BJ (cell line): Measurements from ENCODE around the gene CNTN2. TPM values are rescaled to one million over a fixed set of nuclear protein-coding genes. Genes with fewer than 3 reads are reported as not detected.

Experiments used
- CTCF ChIA-PET: fragments of 350-600 bp; formaldehyde crosslinking; extraction: SDS; loops from one replicate; lab custom pipeline; 2021; ENCODE audit warnings: antibody characterized with exemption, inconsistent platforms; lab: Yijun Ruan, JAX
- POLR2A ChIA-PET: fragments of 300-600 bp; sonication (Branson Sonifier 250); formaldehyde crosslinking; extraction: SDS; loops from one replicate; lab custom pipeline; 2021; ENCODE audit warnings: antibody characterized with exemption; lab: Charles Lee
- DNase-seq: peaks from one replicate; pipeline ENCODE4 v3.0.0-alpha.2; 2011; ENCODE audit warnings: low read depth
- H3K27me3 ChIP-seq: 2 replicates; pipeline ENCODE4 v1.6.0; 2011; ENCODE audit warnings: low read length; ENCODE audit not compliant: control insufficient read depth, insufficient read depth
- H3K36me3 ChIP-seq: 2 replicates; pipeline ENCODE4 v1.5.1; 2011; ENCODE audit warnings: low read length; ENCODE audit not compliant: control insufficient read depth, insufficient read depth
- H3K4me3 ChIP-seq: 2 replicates; pipeline ENCODE4 v1.5.1; 2011; ENCODE audit warnings: low read depth, mild to moderate bottlenecking, control low read depth, low read length
- polyA plus RNA-seq: library from polyadenylated mRNA; depleted of rRNA; stranded (reverse); fragments of >200 nt; gene quantifications from 2 replicates; pipeline ENCODE4 v1.2.3, GENCODE V29; 2011
- TF ChIP-seq, protein P1 (sequence below): IDR thresholded peaks from 2 replicates; pipeline ENCODE4 v1.5.1; 2011; ENCODE audit warnings: low read depth, mild to moderate bottlenecking, control low read depth, inconsistent platforms, low read length, moderate library complexity; ENCODE audit not compliant: insufficient read depth

CNTN2 gene
- polyA plus RNA-seq, 1 experiment, result not detected

DNA sequence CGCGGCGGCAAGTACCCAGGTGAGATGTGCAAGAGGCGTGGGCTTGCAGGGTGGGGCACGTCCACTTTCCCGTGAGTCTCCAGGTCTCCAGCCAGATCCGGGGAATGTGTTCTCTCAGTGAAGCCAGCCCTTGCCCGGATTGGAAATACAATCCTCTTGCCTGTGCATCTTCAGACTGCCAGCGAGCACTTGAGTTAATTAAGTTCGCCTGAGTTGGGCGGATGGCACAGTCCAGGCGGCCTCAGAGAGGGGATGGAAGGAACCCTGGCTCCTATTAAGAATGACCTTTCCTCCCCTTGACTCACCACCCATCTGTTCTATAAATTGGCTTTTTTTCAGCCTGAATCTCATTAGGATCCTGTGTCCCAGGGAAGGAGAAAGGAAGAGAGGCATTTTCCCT, 33.3 kb upstream of the CNTN2 start:
- TF ChIP-seq, protein P1, sequence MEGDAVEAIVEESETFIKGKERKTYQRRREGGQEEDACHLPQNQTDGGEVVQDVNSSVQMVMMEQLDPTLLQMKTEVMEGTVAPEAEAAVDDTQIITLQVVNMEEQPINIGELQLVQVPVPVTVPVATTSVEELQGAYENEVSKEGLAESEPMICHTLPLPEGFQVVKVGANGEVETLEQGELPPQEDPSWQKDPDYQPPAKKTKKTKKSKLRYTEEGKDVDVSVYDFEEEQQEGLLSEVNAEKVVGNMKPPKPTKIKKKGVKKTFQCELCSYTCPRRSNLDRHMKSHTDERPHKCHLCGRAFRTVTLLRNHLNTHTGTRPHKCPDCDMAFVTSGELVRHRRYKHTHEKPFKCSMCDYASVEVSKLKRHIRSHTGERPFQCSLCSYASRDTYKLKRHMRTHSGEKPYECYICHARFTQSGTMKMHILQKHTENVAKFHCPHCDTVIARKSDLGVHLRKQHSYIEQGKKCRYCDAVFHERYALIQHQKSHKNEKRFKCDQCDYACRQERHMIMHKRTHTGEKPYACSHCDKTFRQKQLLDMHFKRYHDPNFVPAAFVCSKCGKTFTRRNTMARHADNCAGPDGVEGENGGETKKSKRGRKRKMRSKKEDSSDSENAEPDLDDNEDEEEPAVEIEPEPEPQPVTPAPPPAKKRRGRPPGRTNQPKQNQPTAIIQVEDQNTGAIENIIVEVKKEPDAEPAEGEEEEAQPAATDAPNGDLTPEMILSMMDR, result no peak
- CTCF ChIA-PET, result interaction anchor here (1.2 kb wide), 1 partner anchor 52 kb away, joined by 3 read pairs; no protein-coding TSS in a partner anchor
- Histone ChIP-seq H3K27me3 (no peaks in the 10 kb centered on the region; the same call in 1 of the 2 replicates), H3K36me3 (no peaks in the 10 kb centered on the region), H3K4me3 (no peak overlapping the region)
- POLR2A ChIA-PET, result no interaction called here
- no peak for DNase-seq

DNA sequence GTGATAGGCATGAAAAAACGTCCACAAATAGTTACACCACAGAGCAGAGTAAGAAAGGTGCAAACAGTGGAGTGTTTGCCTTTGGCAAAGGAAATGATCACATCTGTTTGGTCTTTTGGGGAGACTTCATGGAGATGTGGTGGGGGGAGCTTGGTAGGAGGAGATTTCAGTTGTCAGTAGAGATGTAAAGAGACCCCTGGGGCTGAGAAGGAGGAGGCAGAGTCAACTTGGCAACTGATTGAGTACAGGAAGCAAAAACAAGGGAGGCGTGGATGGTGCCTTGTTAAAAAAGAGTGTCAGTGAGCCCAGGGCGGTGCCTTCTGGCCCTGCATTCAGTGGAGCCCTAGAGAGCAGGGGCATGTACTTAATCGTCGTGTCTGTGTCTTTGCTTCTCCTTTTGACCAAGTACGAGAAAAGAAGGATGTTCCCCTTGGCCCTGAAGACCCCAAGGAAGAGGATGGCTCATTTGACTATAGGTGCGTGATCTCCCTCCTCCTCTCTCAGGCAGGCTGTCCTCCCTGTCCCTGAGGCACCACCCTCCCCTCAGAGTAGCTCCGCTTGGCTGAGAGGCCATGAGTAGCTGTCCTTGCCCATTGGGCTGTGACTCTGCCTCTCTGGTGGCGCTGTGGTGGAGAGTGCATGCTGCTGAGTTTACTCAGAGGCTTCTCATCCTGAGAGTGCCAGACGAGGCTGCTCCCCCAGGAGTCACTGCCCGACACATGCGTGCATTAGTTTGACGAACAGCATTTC, 30.4 kb upstream of the CNTN2 start:
- H3K36me3 ChIP-seq, result no peaks in the 10 kb centered on the region; the same call in 1 of the 2 replicates
- CTCF ChIA-PET, result interaction anchor here (1.2 to 1.5 kb wide), 4 partner anchors 23 to 265 kb away, joined by 3 to 4 read pairs (median 4); no protein-coding TSS in a partner anchor
- no peak for DNase-seq
- TF ChIP-seq, protein P1, result no peak
- POLR2A ChIA-PET, result no interaction called here
- no peaks in the 10 kb centered on the region; the same call in 1 of the 2 replicates for H3K27me3 ChIP-seq
- H3K4me3 ChIP-seq, result no peak overlapping the region

DNA sequence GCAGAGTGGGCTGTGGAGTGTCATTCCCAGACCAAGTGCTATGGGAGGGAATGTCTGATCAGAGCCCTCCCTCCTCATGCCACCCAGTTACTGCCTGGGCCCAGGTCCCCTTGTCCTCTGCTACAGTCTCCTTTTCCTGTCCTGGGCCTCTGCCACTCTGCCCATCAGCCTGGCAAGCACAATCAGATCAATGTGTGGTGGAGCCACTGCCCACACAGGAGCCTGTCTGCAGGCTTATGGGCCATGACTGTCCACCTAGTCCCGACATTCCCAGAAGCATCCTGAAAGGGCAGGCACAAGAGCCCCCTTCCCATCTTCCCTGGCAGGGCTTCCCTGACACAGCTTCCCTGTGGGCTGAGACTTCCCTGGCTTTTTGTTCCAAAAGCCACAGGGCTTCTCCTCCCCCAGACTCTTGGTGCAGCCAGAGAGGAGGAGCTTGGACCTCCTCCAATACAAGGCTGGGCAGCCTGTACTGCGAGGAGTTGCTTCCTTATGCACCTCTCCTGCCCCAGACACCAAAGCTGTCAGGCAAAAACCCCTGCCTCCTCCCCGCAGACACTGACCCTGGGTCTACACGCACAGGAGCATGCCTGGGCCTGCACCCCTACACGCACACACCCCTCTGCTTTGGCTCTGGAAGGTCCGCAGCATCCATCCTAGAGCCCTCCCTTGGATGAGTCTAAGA, 29.2 kb upstream of the CNTN2 start:
- no peak for DNase-seq
- CTCF ChIA-PET, result interaction anchor here (0.6 to 2.1 kb wide), 4 partner anchors 24 to 258 kb away, joined by 3 to 16 read pairs (median 4); no protein-coding TSS in a partner anchor
- Histone ChIP-seq H3K36me3 (no peaks in the 10 kb centered on the region; the same call in 1 of the 2 replicates), H3K4me3 (no peak overlapping the region), H3K27me3 (no peaks in the 10 kb centered on the region; the same call in 1 of the 2 replicates)
- TF ChIP-seq, protein P1, result no peak
- POLR2A ChIA-PET, result no interaction called here

DNA sequence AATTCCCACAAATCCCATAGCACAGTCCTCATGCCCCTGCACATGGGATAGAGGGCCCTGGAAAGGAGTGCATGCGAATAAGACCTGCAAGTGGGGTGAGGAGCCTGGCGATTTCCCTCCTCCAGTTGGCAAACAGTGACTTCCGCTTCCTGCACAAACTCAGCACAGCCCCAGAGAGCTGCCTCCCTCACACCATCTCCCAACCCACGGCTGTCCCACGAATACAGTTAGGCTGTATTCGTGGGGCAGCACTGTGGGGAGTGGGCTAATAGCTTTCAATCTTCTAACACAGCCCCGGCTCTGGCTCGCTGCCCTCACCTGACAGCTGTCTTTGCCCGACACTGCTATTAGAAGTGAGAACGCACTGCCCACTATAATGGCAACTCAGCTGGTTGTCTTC, 28.2 kb upstream of the CNTN2 start:
- no peaks in the 10 kb centered on the region; the same call in 1 of the 2 replicates for H3K36me3 ChIP-seq
- H3K27me3 ChIP-seq, result peaks cover 1% of the 10 kb centered on the region; the same call in 1 of the 2 replicates
- ChIA-PET CTCF (interaction anchor here (1.8 to 2.1 kb wide), 2 partner anchors 25 to 48 kb away, joined by 8 to 16 read pairs; no protein-coding TSS in a partner anchor), POLR2A (no interaction called here)
- TF ChIP-seq, protein P1, result no peak
- DNase-seq, result no peak
- H3K4me3 ChIP-seq, result no peak overlapping the region

DNA sequence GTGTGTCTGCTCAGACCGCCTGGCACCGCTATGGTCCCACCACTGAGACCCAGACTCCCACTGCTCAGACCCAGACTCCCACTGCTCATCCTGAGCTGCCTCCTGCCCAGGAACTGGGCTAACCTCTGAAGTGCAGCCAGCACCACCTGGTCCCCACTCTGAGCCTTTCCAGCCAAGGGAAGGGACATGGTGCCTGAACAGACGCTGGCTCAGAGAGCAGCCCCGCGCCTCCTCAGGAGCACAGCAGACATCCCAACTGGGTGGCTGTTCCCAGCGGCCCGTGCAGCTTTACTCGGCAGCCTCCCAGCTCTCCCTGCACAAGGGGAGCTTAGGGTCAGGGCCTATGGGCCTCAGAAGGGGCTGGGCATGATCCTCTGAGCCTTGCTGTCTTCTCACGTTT, 27.8 kb upstream of the CNTN2 start:
- Histone ChIP-seq H3K27me3 (peaks cover 1% of the 10 kb centered on the region; the same call in 1 of the 2 replicates), H3K36me3 (no peaks in the 10 kb centered on the region; the same call in 1 of the 2 replicates), H3K4me3 (no peak overlapping the region)
- DNase-seq, result no peak
- TF ChIP-seq, protein P1, result no peak
- ChIA-PET POLR2A (no interaction called here), CTCF (interaction anchor here (1.8 to 2.1 kb wide), 2 partner anchors 26 to 47 kb away, joined by 8 to 16 read pairs; no protein-coding TSS in a partner anchor)
